Thoracic aorta (tissue), 2 donors: ENCODE results near the gene LHPP. TPM values are rescaled to one million over a fixed set of nuclear protein-coding genes. Genes with fewer than 3 reads are reported as not detected.

Experiments
- ATAC-seq: fragments of 150-250 bp; one replicate; pipeline ENCODE4 v1.8.0; 2017; ENCODE audit warnings: low read depth; ENCODE audit not compliant: insufficient number of reproducible peaks, low FRiP score
- DNase-seq: peaks from one replicate; pipeline ENCODE4 v3.0.0-alpha.2; 2020; ENCODE audit warnings: low spot score
- H3K27ac ChIP-seq, 2 donors: fragments of 200-600 bp; sonication (generic); 1 replicate in 1 of 2; 2 replicates in 1 of 2; pipeline ENCODE4 v1.5.1; 2016; ENCODE audit warnings: mild to moderate bottlenecking in 2 of 2, moderate library complexity in 2 of 2
- H3K27me3 ChIP-seq: fragments of 200-600 bp; sonication (generic); replicated peaks from 2 replicates; pipeline ENCODE4 v1.6.0; 2016; ENCODE audit warnings: mild to moderate bottlenecking; ENCODE audit not compliant: insufficient read depth
- H3K36me3 ChIP-seq: fragments of 200-600 bp; sonication (generic); one replicate; pipeline ENCODE4 v1.5.1; 2016
- H3K4me1 ChIP-seq, 2 donors: fragments of 200-600 bp; sonication (generic); 1 replicate in 1 of 2; 2 replicates in 1 of 2; pipeline versions ENCODE4 v1.5.1 to v1.6.0; 2016; ENCODE audit warnings: low read depth in 2 of 2, mild to moderate bottlenecking in 1 of 2; ENCODE audit not compliant: control insufficient read depth in 1 of 2
- H3K4me3 ChIP-seq: fragments of 200-600 bp; sonication (generic); 2 replicates; pipeline ENCODE4 v1.5.1; 2016; ENCODE audit warnings: mild to moderate bottlenecking
- H3K9me3 ChIP-seq: fragments of 200-600 bp; sonication (generic); 2 replicates; pipeline ENCODE4 v1.5.1; 2016
- CTCF ChIP-seq: fragments of 200-600 bp; sonication (generic); IDR thresholded peaks from one replicate; pipeline ENCODE4 v1.5.1; 2019; ENCODE audit warnings: antibody characterized with exemption
- total RNA-seq, 2 donors: library from RNA; depleted of rRNA; stranded (reverse); fragments of >200 nt; gene quantifications; one replicate each; pipeline versions ENCODE4 v1.1.0 to v1.2.3, GENCODE V29; 2016

LHPP gene
- total RNA-seq, 2 donors from 2014 or later, result 7.2 to 24.1 TPM

GRCh38 chr10:124557167-124557566 is 95.5 kb downstream of the LHPP start:
- no peak for ATAC-seq
- Histone ChIP-seq H3K27ac (no peak overlapping the region), H3K27me3 (no peaks in the 10 kb centered on the region), H3K4me1 (peaks cover 19 to 27% of the 10 kb centered on the region in 2 donors), H3K9me3 (no peaks in the 10 kb centered on the region), H3K36me3 (no peaks in the 10 kb centered on the region), H3K4me3 (no peak overlapping the region)
- TF ChIP-seq CTCF, result no peak
- no peak for DNase-seq

GRCh38 chr10:124557648-124558338 is 96.2 kb downstream of the LHPP start:
- ATAC-seq, result no peak

GRCh38 chr10:124558339-124559321 is 97.0 kb downstream of the LHPP start:
- H3K36me3 ChIP-seq, result no peaks in the 10 kb centered on the region
- DNase-seq, result no peak
- no peak overlapping the region for H3K4me3 ChIP-seq
- peak overlapping the region; percentile 68 to 85 for H3K27ac ChIP-seq
- TF ChIP-seq CTCF, result no peak
- no peaks in the 10 kb centered on the region for H3K9me3 ChIP-seq
- H3K27me3 ChIP-seq, result no peaks in the 10 kb centered on the region
- peaks cover 19 to 27% of the 10 kb centered on the region in 2 donors for H3K4me1 ChIP-seq
- no peak for ATAC-seq

More at GRCh38 chr10:124557648-124558338, 96.2 kb downstream of the LHPP start:
- Histone ChIP-seq H3K27me3 (no peaks in the 10 kb centered on the region), H3K36me3 (no peaks in the 10 kb centered on the region), H3K9me3 (no peaks in the 10 kb centered on the region), H3K27ac (no peak overlapping the region), H3K4me3 (no peak overlapping the region), H3K4me1 (peaks cover 19 to 27% of the 10 kb centered on the region in 2 donors)
- no peak for DNase-seq
- no peak for TF ChIP-seq CTCF

GRCh38 chr10:124559372-124560132 is 97.9 kb downstream of the LHPP start:
- Histone ChIP-seq H3K36me3 (no peaks in the 10 kb centered on the region), H3K4me1 (peaks cover 19 to 27% of the 10 kb centered on the region in 2 donors), H3K9me3 (no peaks in the 10 kb centered on the region), H3K4me3 (no peak overlapping the region), H3K27me3 (no peaks in the 10 kb centered on the region), H3K27ac (peak overlapping the region; percentile 68 to 85)
- no peak for TF ChIP-seq CTCF
- DNase-seq (no peak), ATAC-seq (no peak)
